Measurements from ENCODE around the gene PSMD13. TPM values are rescaled to one million over a fixed set of nuclear protein-coding genes. Genes with fewer than 3 reads are reported as not detected.

PSMD13 gene
- total RNA-seq, 6 donors from 2014 or later, result 85.2 to 113 (median 106) TPM

- DNase-seq (peak in 1 of 2 donors; percentile 76), ATAC-seq (ENCODE audit: low FRiP score in 2 of 2) (peak; percentile 78 to 89)
- no peaks in the 10 kb centered on the region for H3K9me3 ChIP-seq
- H3K4me1 ChIP-seq, result no peaks in the 10 kb centered on the region
- H3K4me3 ChIP-seq, result no peak overlapping the region
- peak overlapping the region in 1 of 4 donors; percentile 42 for H3K27ac ChIP-seq
- 76 to 83% methylated on average over 10 of the region's 10 CpGs for WGBS, 2 donors
- no peak for TF ChIP-seq EP300 (IDR thresholded peaks at IDR 0.05)
- peak; percentile 39 to 69 (median 62) for TF ChIP-seq CTCF (IDR thresholded peaks at IDR 0.05)
- H3K36me3 ChIP-seq, result peaks cover 34 to 78% (median 73%) of the 10 kb centered on the region in 4 donors
- H3K27me3 ChIP-seq, result no peaks in the 10 kb centered on the region
These were observed 14.0 kb downstream of the PSMD13 start for GRCh38 chr11:250740-251299.

- H3K4me1 ChIP-seq, result no peaks in the 10 kb centered on the region
- no peak overlapping the region for H3K27ac ChIP-seq
- peaks cover 28 to 71% (median 66%) of the 10 kb centered on the region in 4 donors for H3K36me3 ChIP-seq
- DNase-seq, result no peak
- TF ChIP-seq POLR2A (IDR thresholded peaks at IDR 0.05) (no peak), EP300 (IDR thresholded peaks at IDR 0.05) (no peak), CTCF (IDR thresholded peaks at IDR 0.05) (no peak), POLR2AphosphoS5 (IDR thresholded peaks at IDR 0.05) (no peak)
- H3K9me3 ChIP-seq, result no peaks in the 10 kb centered on the region
- no peaks in the 10 kb centered on the region for H3K27me3 ChIP-seq
- 82 to 85% methylated on average over 10 of the region's 10 CpGs for WGBS, 2 donors
- no peak for ATAC-seq (ENCODE audit: low FRiP score in 2 of 2)
- H3K4me3 ChIP-seq, result no peak overlapping the region
These were observed 14.8 kb downstream of the PSMD13 start for GRCh38 chr11:251550-251949.

GRCh38 chr11:252666-253065 lies 15.9 kb downstream of the PSMD13 start:
- Histone ChIP-seq H3K9me3 (no peaks in the 10 kb centered on the region), H3K27me3 (no peaks in the 10 kb centered on the region), H3K27ac (no peak overlapping the region), H3K36me3 (peaks cover 19 to 61% (median 55%) of the 10 kb centered on the region in 4 donors), H3K4me1 (no peaks in the 10 kb centered on the region), H3K4me3 (no peak overlapping the region)
- TF ChIP-seq POLR2A (IDR thresholded peaks at IDR 0.05) (no peak), EP300 (IDR thresholded peaks at IDR 0.05) (no peak), CTCF (IDR thresholded peaks at IDR 0.05) (no peak), POLR2AphosphoS5 (IDR thresholded peaks at IDR 0.05) (no peak)
- WGBS, 2 donors, result 87 to 92% methylated on average over 8 of the region's 8 CpGs
- DNase-seq, result no peak
- no peak for ATAC-seq (ENCODE audit: low FRiP score in 2 of 2)

GRCh38 chr11:253160-253885 lies 16.5 kb downstream of the PSMD13 start:
- no peak for DNase-seq
- Histone ChIP-seq H3K4me3 (no peak overlapping the region), H3K27me3 (no peaks in the 10 kb centered on the region), H3K9me3 (no peaks in the 10 kb centered on the region), H3K27ac (no peak overlapping the region), H3K4me1 (no peaks in the 10 kb centered on the region), H3K36me3 (peaks cover 19 to 54% (median 49%) of the 10 kb centered on the region in 4 donors)
- no peak for ATAC-seq (ENCODE audit: low FRiP score in 2 of 2)
- 79 to 83% methylated on average over 13 of the region's 13 CpGs for WGBS, 2 donors
- TF ChIP-seq EP300 (IDR thresholded peaks at IDR 0.05), result no peak
- no peak for TF ChIP-seq POLR2AphosphoS5 (IDR thresholded peaks at IDR 0.05)
- no peak for TF ChIP-seq POLR2A (IDR thresholded peaks at IDR 0.05)
- no peak for TF ChIP-seq CTCF (IDR thresholded peaks at IDR 0.05)

Measured in upper lobe of left lung (tissue), 6 donors.